ENCODE results near the gene MEAF6.
"Not testable (repeated sequence)": the region's sequence is repeated elsewhere in the genome, so short reads cannot be mapped to it uniquely, and the experiment has no call there.

Gene MEAF6

GRCh38 chr1:37532418-37533156 is 18.0 kb upstream of the MEAF6 start:
- not testable (repeated sequence) for DNase-seq (ENCODE audit: low spot score)

GRCh38 chr1:37529888-37530287 is 15.3 kb upstream of the MEAF6 start:
- DNase-seq (ENCODE audit: low spot score): peak; percentile 42

GRCh38 chr1:37519613-37520012 is 5.0 kb upstream of the MEAF6 start:
- DNase-seq (ENCODE audit: low spot score): no peak

- DNase-seq (ENCODE audit: low spot score): not testable (repeated sequence)
Measured at GRCh38 chr1:37518929-37519328, 4.4 kb upstream of the MEAF6 start.

- not testable (repeated sequence) for DNase-seq (ENCODE audit: low spot score)
Measured at GRCh38 chr1:37518241-37518640, 3.7 kb upstream of the MEAF6 start.

- no peak for DNase-seq (ENCODE audit: low spot score)
Measured at GRCh38 chr1:37517569-37517968, 3.0 kb upstream of the MEAF6 start.

GRCh38 chr1:37515185-37516034 is 844 bp upstream of the MEAF6 start:
- no peak for DNase-seq (ENCODE audit: low spot score)

GRCh38 chr1:37513795-37514349 is 694 bp downstream of the MEAF6 start:
- peak; percentile 57 for DNase-seq (ENCODE audit: low spot score)

GRCh38 chr1:37509181-37509580 is 5.4 kb downstream of the MEAF6 start:
- DNase-seq (ENCODE audit: low spot score): peak; percentile 17

GRCh38 chr1:37506740-37507139 is 7.8 kb downstream of the MEAF6 start:
- no peak for DNase-seq (ENCODE audit: low spot score)

- DNase-seq (ENCODE audit: low spot score): not testable (repeated sequence)
Measured at GRCh38 chr1:37502791-37503190, 11.8 kb downstream of the MEAF6 start.

GRCh38 chr1:37502104-37502503 is 12.5 kb downstream of the MEAF6 start:
- no peak for DNase-seq (ENCODE audit: low spot score)

- DNase-seq (ENCODE audit: low spot score): no peak
Measured at GRCh38 chr1:37501661-37502060, 12.9 kb downstream of the MEAF6 start.

- peak; percentile 76 for DNase-seq (ENCODE audit: low spot score)
Measured at GRCh38 chr1:37498872-37499617, 15.5 kb downstream of the MEAF6 start.

- peak; percentile 37 for DNase-seq (ENCODE audit: low spot score)
Measured at GRCh38 chr1:37497832-37498231, 16.7 kb downstream of the MEAF6 start.

- no peak for DNase-seq (ENCODE audit: low spot score)
Measured at GRCh38 chr1:37495875-37496274, 18.7 kb downstream of the MEAF6 start.

- no peak for DNase-seq (ENCODE audit: low spot score)
Measured at GRCh38 chr1:37493336-37494098, 21.0 kb downstream of the MEAF6 start.

- no peak for DNase-seq (ENCODE audit: low spot score)
Measured at GRCh38 chr1:37487619-37487984, 27.0 kb downstream of the MEAF6 start.

- DNase-seq (ENCODE audit: low spot score): peak; percentile 78
Measured at GRCh38 chr1:37486680-37487618, 27.6 kb downstream of the MEAF6 start.
